ENCODE results near the gene CTSA.

DNA sequence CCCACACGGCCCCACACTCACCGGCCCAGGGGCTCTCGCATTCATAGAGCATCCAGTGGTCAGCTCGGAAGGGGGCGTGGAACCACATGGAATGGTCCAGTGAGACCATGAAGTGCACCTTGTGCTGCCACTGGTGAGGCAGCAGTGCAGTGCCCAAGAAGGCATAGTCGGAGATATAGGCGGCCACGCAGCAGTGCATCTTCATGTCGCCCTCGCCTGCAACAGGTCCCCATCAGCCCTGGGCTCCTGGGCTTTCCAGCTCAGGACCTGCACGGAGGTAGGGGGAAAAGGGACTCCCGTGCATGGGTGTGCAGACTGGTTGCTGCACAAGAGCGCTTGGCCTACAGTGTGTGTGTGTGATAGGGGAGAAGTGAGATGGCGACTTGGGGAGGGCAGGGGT, 47.6 kb upstream of the CTSA start:
- TF ChIP-seq CTCF (conservative IDR thresholded peaks at IDR 0.05; ENCODE audit: low read depth in 2 of 2) = no peak
- TF ChIP-seq POLR2AphosphoS5 (IDR thresholded peaks at IDR 0.05; ENCODE audit: low read depth) = no peak
- TF ChIP-seq EZH2 (IDR thresholded peaks at IDR 0.05; ENCODE audit: low read depth, unreplicated experiment) = no peak
- TF ChIP-seq EZH2phosphoT487 (IDR thresholded peaks at IDR 0.05; ENCODE audit: unreplicated experiment) = no peak
- no peak for TF ChIP-seq ZNF331 (CRISPR knock-in tag; IDR thresholded peaks at IDR 0.05; ENCODE audit: low read depth)
- TF ChIP-seq ZNF114 (CRISPR knock-in tag; IDR thresholded peaks at IDR 0.05) = no peak
- TF ChIP-seq, protein P1, sequence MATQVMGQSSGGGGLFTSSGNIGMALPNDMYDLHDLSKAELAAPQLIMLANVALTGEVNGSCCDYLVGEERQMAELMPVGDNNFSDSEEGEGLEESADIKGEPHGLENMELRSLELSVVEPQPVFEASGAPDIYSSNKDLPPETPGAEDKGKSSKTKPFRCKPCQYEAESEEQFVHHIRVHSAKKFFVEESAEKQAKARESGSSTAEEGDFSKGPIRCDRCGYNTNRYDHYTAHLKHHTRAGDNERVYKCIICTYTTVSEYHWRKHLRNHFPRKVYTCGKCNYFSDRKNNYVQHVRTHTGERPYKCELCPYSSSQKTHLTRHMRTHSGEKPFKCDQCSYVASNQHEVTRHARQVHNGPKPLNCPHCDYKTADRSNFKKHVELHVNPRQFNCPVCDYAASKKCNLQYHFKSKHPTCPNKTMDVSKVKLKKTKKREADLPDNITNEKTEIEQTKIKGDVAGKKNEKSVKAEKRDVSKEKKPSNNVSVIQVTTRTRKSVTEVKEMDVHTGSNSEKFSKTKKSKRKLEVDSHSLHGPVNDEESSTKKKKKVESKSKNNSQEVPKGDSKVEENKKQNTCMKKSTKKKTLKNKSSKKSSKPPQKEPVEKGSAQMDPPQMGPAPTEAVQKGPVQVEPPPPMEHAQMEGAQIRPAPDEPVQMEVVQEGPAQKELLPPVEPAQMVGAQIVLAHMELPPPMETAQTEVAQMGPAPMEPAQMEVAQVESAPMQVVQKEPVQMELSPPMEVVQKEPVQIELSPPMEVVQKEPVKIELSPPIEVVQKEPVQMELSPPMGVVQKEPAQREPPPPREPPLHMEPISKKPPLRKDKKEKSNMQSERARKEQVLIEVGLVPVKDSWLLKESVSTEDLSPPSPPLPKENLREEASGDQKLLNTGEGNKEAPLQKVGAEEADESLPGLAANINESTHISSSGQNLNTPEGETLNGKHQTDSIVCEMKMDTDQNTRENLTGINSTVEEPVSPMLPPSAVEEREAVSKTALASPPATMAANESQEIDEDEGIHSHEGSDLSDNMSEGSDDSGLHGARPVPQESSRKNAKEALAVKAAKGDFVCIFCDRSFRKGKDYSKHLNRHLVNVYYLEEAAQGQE (IDR thresholded peaks at IDR 0.05; ENCODE audit: unreplicated experiment) = no peak
- TF ChIP-seq, protein P2, sequence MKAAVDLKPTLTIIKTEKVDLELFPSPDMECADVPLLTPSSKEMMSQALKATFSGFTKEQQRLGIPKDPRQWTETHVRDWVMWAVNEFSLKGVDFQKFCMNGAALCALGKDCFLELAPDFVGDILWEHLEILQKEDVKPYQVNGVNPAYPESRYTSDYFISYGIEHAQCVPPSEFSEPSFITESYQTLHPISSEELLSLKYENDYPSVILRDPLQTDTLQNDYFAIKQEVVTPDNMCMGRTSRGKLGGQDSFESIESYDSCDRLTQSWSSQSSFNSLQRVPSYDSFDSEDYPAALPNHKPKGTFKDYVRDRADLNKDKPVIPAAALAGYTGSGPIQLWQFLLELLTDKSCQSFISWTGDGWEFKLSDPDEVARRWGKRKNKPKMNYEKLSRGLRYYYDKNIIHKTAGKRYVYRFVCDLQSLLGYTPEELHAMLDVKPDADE (IDR thresholded peaks at IDR 0.05) = no peak
- TF ChIP-seq CREB1 (CRISPR knock-in tag; IDR thresholded peaks at IDR 0.05; ENCODE audit: low read depth) = no peak
- no peak for TF ChIP-seq STAT1 (IDR thresholded peaks at IDR 0.05; ENCODE audit: unreplicated experiment)
- TF ChIP-seq JUNB (IDR thresholded peaks at IDR 0.05; ENCODE audit: unreplicated experiment) = no peak
- no peak for TF ChIP-seq NANOG (IDR thresholded peaks at IDR 0.05; ENCODE audit: borderline replicate concordance)

Measured in GM23338 (cell line).